ENCODE data around the gene SAPCD2.

The SAPCD2 gene

DNA sequence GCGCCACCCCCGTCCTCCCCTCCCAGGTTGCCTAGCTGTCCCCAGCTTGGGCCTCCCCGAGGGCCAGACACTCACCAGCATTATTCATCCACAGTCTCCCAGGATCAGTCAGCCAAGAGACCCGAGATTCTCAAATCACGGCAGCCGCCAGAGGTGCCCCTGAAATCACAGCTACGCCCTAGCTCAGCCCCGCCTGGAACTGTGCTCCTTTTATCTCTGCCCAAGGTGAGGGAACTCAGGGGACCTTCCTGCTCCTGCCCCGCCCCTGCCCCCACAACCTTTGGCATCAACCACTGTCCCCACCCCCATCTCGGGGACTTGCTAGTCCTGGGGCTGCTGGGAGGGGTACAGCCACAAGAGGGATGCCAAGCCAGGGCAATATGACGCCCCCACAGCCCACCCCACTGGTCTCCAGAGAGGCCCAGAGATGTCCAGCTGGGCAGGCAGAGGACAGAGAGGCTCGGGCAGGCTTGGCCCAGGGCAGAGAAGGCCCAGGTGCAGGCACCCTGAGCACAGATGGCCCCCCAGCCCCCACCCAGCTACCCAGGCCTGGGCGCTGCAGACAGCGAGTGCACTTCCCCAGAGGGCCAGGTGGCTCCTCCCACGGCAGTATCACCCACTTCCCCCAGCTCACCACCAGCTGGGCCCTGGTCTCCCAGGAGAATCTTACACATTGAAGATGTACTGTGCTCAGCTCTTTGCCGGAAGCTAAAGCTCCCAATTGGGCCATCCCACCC is 38.3 kb downstream of the SAPCD2 start, which contains the start of gene FUT7:
TSS of gene FUT7 (minus strand) at position 185 of the 737 bp plus-strand sequence. CDS start at position 88, 97 bp downstream.
- no peak for DNase-seq (ENCODE audit: low read depth, low spot score)

DNA sequence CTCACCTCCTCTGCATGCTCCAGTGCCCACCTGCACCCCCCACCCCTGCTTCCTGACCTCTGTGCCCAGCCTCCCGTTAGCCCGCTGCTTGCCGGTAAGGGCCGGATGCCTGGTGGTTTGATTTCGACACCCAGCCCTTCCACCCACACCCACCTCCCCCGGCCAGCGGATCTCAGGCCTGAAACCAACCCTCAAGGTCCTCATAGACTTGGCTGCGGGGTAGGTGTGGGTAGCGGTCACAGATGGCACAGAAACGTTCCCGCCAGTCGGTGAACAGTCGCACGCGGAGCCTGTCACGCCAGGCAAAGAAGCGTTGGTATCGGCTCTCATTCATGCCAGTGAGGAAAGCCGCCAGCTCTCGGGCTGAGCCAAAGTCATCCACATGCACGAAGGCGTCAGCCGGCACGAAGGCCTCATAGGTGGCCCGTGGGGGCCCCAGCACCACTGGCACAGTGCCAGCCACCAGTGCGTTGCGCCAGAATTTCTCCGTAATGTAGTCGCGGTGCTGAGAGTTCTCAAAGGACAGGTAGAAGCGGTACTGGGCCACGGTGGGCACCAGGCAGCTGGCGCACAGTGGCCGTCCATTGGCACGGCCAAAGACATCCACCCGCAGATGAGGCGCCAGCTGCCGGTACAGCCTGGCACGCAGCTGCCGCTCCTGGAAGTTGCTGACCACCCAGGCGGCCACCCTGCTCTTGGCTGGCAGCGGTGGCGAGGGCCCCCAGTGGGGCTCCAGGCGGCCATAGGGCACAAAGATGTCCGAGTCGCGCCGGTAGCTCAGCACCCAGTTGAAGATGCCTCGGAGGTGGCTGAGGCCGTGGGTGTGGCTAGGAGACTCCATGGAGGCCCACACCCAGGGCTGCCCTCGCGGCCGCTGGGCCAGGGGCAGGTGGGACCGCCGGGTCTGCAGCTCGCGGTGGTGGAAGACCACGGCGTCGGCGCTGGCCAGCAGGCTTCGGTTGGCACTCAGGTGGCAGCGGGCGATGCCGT is 39.5 kb downstream of the SAPCD2 start:
- no peak for DNase-seq (ENCODE audit: low read depth, low spot score)

GRCh38 chr9:137030006-137030405 is 40.4 kb downstream of the SAPCD2 start:
- DNase-seq (ENCODE audit: low read depth, low spot score) = no peak

- DNase-seq (ENCODE audit: low read depth, low spot score) = no peak
These were observed 41.1 kb downstream of the SAPCD2 start for GRCh38 chr9:137029058-137029936.

DNA sequence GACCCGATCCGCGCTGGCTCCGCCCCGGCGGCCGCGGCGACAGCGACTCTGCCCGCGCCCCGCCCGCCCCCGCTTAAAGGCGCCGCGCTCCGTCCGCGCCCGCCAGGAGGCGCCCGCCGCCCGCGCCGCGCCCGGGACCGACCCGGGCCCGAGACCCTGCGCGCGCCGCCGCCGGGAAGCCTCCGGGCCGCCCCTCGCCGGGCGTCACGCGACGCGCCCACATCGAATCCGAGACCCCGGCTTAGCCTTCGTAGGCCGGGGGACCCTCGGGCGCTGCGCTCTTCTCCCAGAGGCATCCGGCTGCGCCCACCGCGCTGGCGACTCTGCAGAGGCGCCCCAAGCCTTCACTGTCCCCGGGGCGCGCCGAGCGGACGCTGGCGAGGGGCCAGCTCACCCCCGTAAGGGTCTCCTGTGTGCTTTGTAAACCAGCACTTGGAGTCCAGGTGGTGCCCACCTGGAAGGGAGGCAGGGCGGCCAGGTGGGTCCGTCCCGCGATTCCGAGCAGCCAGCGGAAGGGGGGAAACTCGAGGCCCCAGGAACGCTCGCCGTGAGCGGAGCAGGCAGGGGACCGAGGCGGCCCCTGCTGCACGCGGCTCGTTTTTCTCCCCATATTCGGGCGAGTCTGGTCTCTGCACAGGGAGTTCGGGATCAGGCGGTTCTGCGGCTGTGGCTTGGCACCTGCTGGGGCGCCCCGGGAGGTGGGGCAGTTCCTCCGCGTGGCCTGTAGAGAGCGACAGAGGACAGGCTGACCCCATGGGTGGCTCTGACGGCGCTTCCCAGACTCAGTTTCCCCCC is 41.9 kb downstream of the SAPCD2 start:
- DNase-seq (ENCODE audit: low read depth, low spot score) = no peak

DNA sequence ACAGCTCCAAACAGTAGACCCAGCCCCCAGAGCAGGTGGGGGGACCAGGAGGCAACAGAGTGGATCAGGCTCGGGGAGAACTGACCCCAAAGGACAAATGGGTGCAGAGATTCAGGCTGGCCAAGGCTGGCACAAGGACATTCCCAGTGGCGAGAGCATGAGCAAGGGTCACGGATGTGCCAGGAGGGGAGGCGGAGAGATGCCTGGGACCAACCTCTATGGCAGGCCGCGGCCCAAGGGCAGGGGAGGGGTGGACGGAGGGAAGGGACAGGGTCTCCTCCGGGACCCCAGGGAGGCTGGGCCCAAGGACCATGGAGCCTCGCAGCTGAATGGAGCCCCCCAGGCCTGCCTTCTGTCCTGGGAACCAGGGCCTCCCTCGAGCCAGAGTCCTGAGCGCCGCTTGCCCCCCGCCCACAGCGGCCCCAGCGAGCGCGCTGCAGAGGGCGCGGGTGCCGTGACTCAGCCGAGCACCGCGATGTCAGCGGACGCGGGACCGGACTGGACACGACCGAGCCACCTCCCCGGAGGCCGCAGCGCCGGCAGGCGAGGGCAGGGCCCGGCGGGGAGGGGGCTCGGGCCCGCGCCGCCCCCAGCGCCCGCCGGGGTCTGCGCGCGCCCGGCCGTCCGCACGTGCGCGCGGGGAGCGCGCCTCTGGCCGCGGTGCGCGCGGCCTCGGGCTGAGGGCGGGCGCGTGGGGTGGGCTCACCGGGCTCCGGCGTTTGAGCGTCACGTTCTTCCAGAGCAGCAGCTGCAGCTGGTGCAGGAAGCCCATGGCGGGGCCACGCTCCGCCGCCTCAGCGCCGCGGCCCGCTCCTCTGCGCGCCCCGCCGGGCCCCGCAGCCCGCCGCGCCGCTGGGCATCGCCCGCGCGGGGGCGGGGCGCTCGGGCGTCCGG is 42.7 kb downstream of the SAPCD2 start, which contains the start of gene ABCA2:
TSS of gene ABCA2 (minus strand) at position 869 of the 894 bp plus-strand sequence. CDS start at position 772, 97 bp downstream.
- DNase-seq (ENCODE audit: low read depth, low spot score) = no peak

GRCh38 chr9:137026828-137027227 is 43.5 kb downstream of the SAPCD2 start:
- DNase-seq (ENCODE audit: low read depth, low spot score) = no peak

GRCh38 chr9:137026384-137026783 is 44.0 kb downstream of the SAPCD2 start:
- no peak for DNase-seq (ENCODE audit: low read depth, low spot score)

DNA sequence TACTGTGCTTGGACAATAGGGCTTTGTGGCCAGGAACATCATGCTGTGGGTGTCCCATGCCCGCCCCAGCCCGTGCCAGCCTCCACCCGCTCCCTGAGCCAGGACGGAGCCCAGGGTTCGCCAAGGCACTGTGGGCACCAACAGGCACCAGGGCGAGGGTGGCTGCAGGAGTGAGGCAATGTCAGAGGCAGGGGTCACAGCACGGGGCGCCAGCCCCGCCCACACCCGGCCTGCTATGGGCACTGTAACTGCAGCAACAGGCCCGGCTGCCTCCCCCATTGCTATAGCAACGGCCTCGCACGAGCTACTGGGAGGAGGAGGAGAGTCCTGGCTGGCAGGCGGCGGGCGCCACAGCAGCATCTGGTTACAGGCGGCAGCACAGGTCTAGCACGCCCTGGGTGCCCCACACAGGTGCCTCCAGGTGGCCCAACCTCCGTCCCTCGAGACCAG is 44.8 kb downstream of the SAPCD2 start:
- DNase-seq (ENCODE audit: low read depth, low spot score) = no peak

DNA sequence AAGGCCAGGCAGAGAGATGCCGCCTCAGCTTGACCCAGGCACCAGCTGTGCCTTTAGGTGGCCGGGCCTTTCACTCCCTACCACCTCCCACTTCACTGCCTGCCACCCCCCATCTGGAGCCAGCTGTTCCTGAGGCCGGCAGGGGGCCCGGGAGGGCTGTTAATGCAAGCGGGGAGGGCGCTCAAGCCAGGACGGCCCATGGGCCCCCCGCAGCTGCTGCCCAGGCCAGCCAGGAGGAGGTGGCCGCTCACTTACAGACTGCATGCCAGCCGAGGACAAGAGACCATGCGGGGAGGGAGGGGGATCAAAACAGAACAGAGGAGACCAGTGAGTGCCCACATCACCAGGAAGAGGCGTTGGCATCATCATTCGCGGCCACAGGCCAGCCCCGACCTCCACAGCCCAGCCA is 46.8 kb downstream of the SAPCD2 start:
- DNase-seq (ENCODE audit: low read depth, low spot score) = no peak

GRCh38 chr9:137023157-137023556 is 47.2 kb downstream of the SAPCD2 start:
- DNase-seq (ENCODE audit: low read depth, low spot score) = no peak

DNA sequence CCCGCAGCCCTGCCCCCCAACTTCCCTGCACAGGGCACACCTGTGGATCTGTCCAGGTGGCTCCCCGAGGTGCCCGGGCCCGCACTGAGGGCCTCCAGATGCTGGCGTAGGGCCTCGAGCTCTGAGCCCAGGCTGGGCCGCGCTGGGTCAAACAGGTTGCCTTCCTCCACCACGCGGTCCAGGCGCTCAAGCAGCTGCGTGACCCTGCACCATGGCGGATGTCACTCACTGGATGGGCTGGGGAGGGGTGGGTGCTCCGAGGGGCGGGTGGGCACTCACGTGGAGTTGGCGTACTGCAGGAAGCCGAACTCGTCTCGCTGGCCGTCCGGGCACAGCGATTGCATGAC is 47.7 kb downstream of the SAPCD2 start:
- no peak for DNase-seq (ENCODE audit: low read depth, low spot score)

GRCh38 chr9:137021979-137022661 is 48.2 kb downstream of the SAPCD2 start:
- no peak for DNase-seq (ENCODE audit: low read depth, low spot score)

DNA sequence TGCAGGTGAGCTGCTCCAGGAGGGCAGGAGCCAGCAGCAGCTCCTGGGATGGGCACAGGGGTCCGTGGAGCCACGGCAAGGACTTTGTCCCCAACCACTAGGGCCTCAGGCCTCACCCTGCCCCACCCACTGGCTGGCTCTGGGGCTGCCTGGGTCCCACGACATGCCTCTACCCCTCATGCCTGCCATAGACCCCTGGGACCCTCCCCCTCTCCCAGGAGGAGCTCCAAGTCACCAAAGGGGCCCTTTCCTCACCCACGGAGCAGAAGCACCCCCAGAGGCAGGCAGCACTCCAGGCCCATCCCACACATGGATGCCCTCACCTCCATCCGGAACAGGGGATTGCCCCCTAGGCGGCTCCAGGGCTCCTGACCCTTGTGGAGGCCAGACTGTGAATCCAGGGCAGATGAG is 48.8 kb downstream of the SAPCD2 start:
- DNase-seq (ENCODE audit: low read depth, low spot score) = no peak

- DNase-seq (ENCODE audit: low read depth, low spot score) = no peak
These were observed 49.4 kb downstream of the SAPCD2 start for GRCh38 chr9:137020771-137021567.

DNA sequence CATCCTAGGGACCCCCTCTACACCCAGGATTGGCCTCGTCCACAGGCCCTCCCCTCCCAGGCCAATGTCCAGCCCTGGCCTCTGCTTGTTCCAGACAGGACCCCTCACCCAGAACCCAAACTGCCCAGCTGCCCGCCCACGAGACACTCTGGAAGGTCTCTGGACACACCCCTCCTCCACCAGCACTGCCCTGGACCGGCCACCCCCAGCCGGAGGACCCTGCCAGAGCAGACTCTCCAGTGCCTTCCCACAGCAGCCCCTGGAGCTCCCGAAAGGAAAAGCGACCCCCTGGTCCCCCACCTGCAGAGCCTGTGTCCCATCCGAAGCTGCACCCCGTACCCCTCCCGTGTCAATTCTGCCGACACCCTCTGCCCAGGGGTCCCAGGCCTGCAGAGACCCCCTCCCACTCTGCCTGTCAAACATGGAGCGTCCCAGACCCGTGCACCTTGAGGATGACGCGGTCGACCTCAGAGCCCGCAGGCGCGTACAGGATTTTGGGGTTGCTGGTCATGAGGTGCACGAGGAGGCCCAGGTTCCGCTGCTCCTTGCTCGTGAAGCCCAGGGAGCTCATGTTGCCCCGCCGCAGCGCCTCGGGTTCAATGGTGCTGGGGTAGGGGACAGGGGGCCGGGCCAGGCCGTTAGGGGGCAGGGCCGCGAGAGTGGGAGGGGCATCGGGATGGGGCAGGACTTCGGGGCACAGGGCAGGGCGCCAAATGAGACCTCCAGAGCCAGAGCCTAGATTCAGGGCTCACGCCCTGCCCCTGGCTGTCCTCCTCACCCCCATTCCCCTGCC is 50.3 kb downstream of the SAPCD2 start:
- no peak for DNase-seq (ENCODE audit: low read depth, low spot score)

Data from brain pericyte (primary cell).